DOHH2 (cell line): Measurements from ENCODE around the gene TP53I3.

Experiments used
- CTCF ChIP-seq: fragments of 200-600 bp; sonication (generic); IDR thresholded peaks from one replicate; pipeline ENCODE4 v1.5.1; 2014; ENCODE audit warnings: antibody characterized with exemption, mild to moderate bottlenecking, low read depth, low read length; ENCODE audit not compliant: poor library complexity, severe bottlenecking
- EZH2phosphoT487 ChIP-seq: fragments of 200-600 bp; sonication (generic); IDR thresholded peaks from 2 replicates; pipeline ENCODE4 v1.6.1; 2017; ENCODE audit warnings: borderline replicate concordance, mild to moderate bottlenecking, antibody characterized with exemption, low read length, moderate library complexity, mixed read lengths

- TF ChIP-seq CTCF = no peak
- no peak for TF ChIP-seq EZH2phosphoT487
Measured at GRCh38 chr2:24102677-24103076, 18.0 kb upstream of the TP53I3 start.
